ENCODE measurements around the gene CNTN4. TPM values are rescaled to one million over a fixed set of nuclear protein-coding genes. Genes with fewer than 3 reads are reported as not detected.
"Not testable (repeated sequence)": the region's sequence is repeated elsewhere in the genome, so short reads cannot be mapped to it uniquely, and the experiment has no call there.

The CNTN4 gene
- total and polyA plus RNA-seq, 10 donors: 0.20 to 4.3 (median 1.5) TPM

GRCh38 chr3:2992534-2992933 is 893.9 kb downstream of the CNTN4 start:
- TF ChIP-seq CTCF (IDR thresholded peaks at IDR 0.05 in 8 of 11, conservative IDR thresholded peaks at IDR 0.05 in 3 of 11): no peak
- no peak for TF ChIP-seq POLR2A (IDR thresholded peaks at IDR 0.05)
- TF ChIP-seq POLR2AphosphoS5 (IDR thresholded peaks at IDR 0.05): no peak
- intact Hi-C loops (cut with DNase I; ENCODE audit: low total_unique reads): no loop called here
- no peak for DNase-seq
- 45 to 73% (median 63%) methylated on average over 2 of the region's 2 CpGs for WGBS, 5 donors
- no peak overlapping the region for H3K4me3 ChIP-seq
- no peaks in the 10 kb centered on the region for H3K27me3 ChIP-seq (replicated peaks in 1 of 7)
- no peak overlapping the region for H3K27ac ChIP-seq
- no peaks in the 10 kb centered on the region for H3K9me3 ChIP-seq
- no peaks in the 10 kb centered on the region for H3K4me1 ChIP-seq
- H3K36me3 ChIP-seq: no peaks in the 10 kb centered on the region

GRCh38 chr3:2993130-2993529 is 894.5 kb downstream of the CNTN4 start:
- peak overlapping the region in 2 of 8 donors; percentile 31 for H3K27ac ChIP-seq
- H3K27me3 ChIP-seq (replicated peaks in 1 of 7); intact Hi-C loops (cut with DNase I; ENCODE audit: low total_unique reads); H3K4me3 ChIP-seq; H3K9me3 ChIP-seq; DNase-seq; H3K36me3 ChIP-seq; H3K4me1 ChIP-seq: not testable (repeated sequence)
- 87 to 94% (median 90%) methylated on average over 5 of the region's 5 CpGs for WGBS, 5 donors

GRCh38 chr3:2993736-2994135 is 895.1 kb downstream of the CNTN4 start:
- no peaks in the 10 kb centered on the region for H3K4me1 ChIP-seq
- no peak overlapping the region for H3K4me3 ChIP-seq
- WGBS, 5 donors: 41 to 67% (median 61%) methylated on average over 1 of the region's 1 CpG
- H3K9me3 ChIP-seq: no peaks in the 10 kb centered on the region
- peak overlapping the region in 2 of 8 donors; percentile 31 for H3K27ac ChIP-seq
- no peak for DNase-seq
- H3K27me3 ChIP-seq (replicated peaks in 1 of 7): no peaks in the 10 kb centered on the region
- no peak for TF ChIP-seq CTCF (IDR thresholded peaks at IDR 0.05 in 8 of 11, conservative IDR thresholded peaks at IDR 0.05 in 3 of 11)
- TF ChIP-seq POLR2AphosphoS5 (IDR thresholded peaks at IDR 0.05): no peak
- no peak for TF ChIP-seq POLR2A (IDR thresholded peaks at IDR 0.05)
- intact Hi-C loops (cut with DNase I; ENCODE audit: low total_unique reads): no loop called here
- no peaks in the 10 kb centered on the region for H3K36me3 ChIP-seq

- TF ChIP-seq CTCF (IDR thresholded peaks at IDR 0.05 in 8 of 11, conservative IDR thresholded peaks at IDR 0.05 in 3 of 11): no peak
- TF ChIP-seq POLR2AphosphoS5 (IDR thresholded peaks at IDR 0.05): no peak
- TF ChIP-seq POLR2A (IDR thresholded peaks at IDR 0.05): no peak
- Histone ChIP-seq H3K36me3 (no peaks in the 10 kb centered on the region), H3K4me1 (no peaks in the 10 kb centered on the region), H3K27ac (no peak overlapping the region), H3K4me3 (no peak overlapping the region), H3K27me3 (replicated peaks in 1 of 7) (no peaks in the 10 kb centered on the region), H3K9me3 (peaks cover 0 to 6% (median 0%) of the 10 kb centered on the region in 8 donors)
- WGBS, 5 donors: 66 to 89% (median 77%) methylated on average over 5 of the region's 5 CpGs
- no peak for DNase-seq
- intact Hi-C loops (cut with DNase I; ENCODE audit: low total_unique reads): no loop called here
Observed at GRCh38 chr3:2995195-2995594, 896.5 kb downstream of the CNTN4 start.

GRCh38 chr3:3005146-3005744 is 906.6 kb downstream of the CNTN4 start:
- Histone ChIP-seq H3K36me3 (no peaks in the 10 kb centered on the region), H3K4me1 (no peaks in the 10 kb centered on the region), H3K27me3 (replicated peaks in 1 of 7) (no peaks in the 10 kb centered on the region), H3K27ac (no peak overlapping the region), H3K4me3 (no peak overlapping the region), H3K9me3 (no peaks in the 10 kb centered on the region)
- WGBS, 5 donors: 81 to 87% (median 85%) methylated on average over 7 of the region's 7 CpGs
- no peak for TF ChIP-seq CTCF (IDR thresholded peaks at IDR 0.05 in 8 of 11, conservative IDR thresholded peaks at IDR 0.05 in 3 of 11)
- TF ChIP-seq POLR2A (IDR thresholded peaks at IDR 0.05): no peak
- no peak for TF ChIP-seq POLR2AphosphoS5 (IDR thresholded peaks at IDR 0.05)
- no peak for DNase-seq
- intact Hi-C loops (cut with DNase I; ENCODE audit: low total_unique reads): no loop called here

Measured in spleen (tissue), 11 donors.